HepG2 (cell line): Measurements from ENCODE around the gene ADIPOR2. TPM values are rescaled to one million over a fixed set of nuclear protein-coding genes. Genes with fewer than 3 reads are reported as not detected.

Experiments used
- ATAC-seq: fragments of 200-7000 bp; cut with Tn5 transposase; 3 replicates; pipeline ENCODE4 v1.9.1; 2020; ENCODE audit warnings: mild to moderate bottlenecking, moderate library complexity
- BruUV-seq: library from RNA; stranded (reverse); fragments of 400-500 nt; replicated peaks from 2 replicates; lab custom pipeline; 2021; lab: Mats Ljungman, UMichigan
- CTCF ChIA-PET: fragments of 300-600 bp; formaldehyde crosslinking; extraction: SDS; loops from one replicate; lab custom pipeline; 2021; ENCODE audit warnings: low total read pairs, inconsistent platforms, low intra/inter-chr PET ratio; lab: Yijun Ruan, JAX
- POLR2A ChIA-PET: fragments of 350-600 bp; sonication (Branson Sonifier 250); formaldehyde crosslinking; loops from one replicate; lab custom pipeline; 2020; ENCODE audit warnings: antibody characterized with exemption, inconsistent platforms; lab: Yijun Ruan, JAX
- DNase-seq: peaks from one replicate; pipeline ENCODE4 v3.0.0-alpha.2; 2015; ENCODE audit warnings: low spot score
- FAIRE-seq: peaks from 3 replicates; lab custom pipeline; 2011; peaks lifted over from hg19 to GRCh38; lab: Jason Lieb, UNC
- H2AFZ ChIP-seq: one replicate; pipeline ENCODE4 v1.6.1; 2011; ENCODE audit warnings: low read length, inconsistent platforms
- H3K27ac ChIP-seq: fragments of 300-600 bp; 3 replicates; pipeline ENCODE4 v1.8.0; 2011; ENCODE audit warnings: mixed run types, mild to moderate bottlenecking, mixed read lengths, low read length, inconsistent platforms; ENCODE audit not compliant: insufficient read depth; ENCODE audit errors: extremely low read length
- H3K27me3 ChIP-seq, 2 experiments: fragments of 200-600 bp in 1 of 2; 2 replicates in 1 of 2; 3 replicates in 1 of 2; pipeline versions ENCODE4 v1.6.0 to v1.8.0; 2011; ENCODE audit warnings: low read length in 2 of 2, mild to moderate bottlenecking in 2 of 2, moderate library complexity in 2 of 2, inconsistent platforms in 1 of 2; ENCODE audit not compliant: insufficient read depth in 2 of 2, control insufficient read depth in 1 of 2
- H3K36me3 ChIP-seq, 2 experiments: fragments of 200-600 bp in 1 of 2; replicated peaks in 1 of 2; 2 replicates in 1 of 2; 3 replicates in 1 of 2; pipeline versions ENCODE4 v1.5.1 to v1.8.0; 2011; ENCODE audit warnings: low read length in 2 of 2, inconsistent platforms in 1 of 2; ENCODE audit not compliant: insufficient read depth in 2 of 2, control insufficient read depth in 1 of 2
- H3K4me1 ChIP-seq: 2 replicates; pipeline ENCODE4 v1.5.1; 2012; ENCODE audit warnings: low read length, inconsistent platforms; ENCODE audit not compliant: insufficient read depth
- H3K4me2 ChIP-seq: 2 replicates; pipeline ENCODE4 v1.6.0; 2011; ENCODE audit warnings: low read depth, low read length, inconsistent platforms
- H3K4me3 ChIP-seq, 3 experiments: fragments of 200-600 bp in 1 of 3; sonication (generic), shearing (Covaris generic) in 1 of 3; replicated peaks in 1 of 3; 2 replicates each; pipeline ENCODE4 v1.5.1; 2011 to 2016; ENCODE audit warnings: low read length in 3 of 3, inconsistent platforms in 2 of 3, low read depth in 2 of 3, mild to moderate bottlenecking in 2 of 3, control low read depth in 1 of 3, mixed read lengths in 1 of 3; ENCODE audit not compliant: insufficient read depth in 1 of 3
- H3K79me2 ChIP-seq: one replicate; pipeline ENCODE4 v1.6.1; 2011; ENCODE audit warnings: low read length, inconsistent platforms; ENCODE audit not compliant: insufficient read depth
- H3K9ac ChIP-seq: 2 replicates; pipeline ENCODE4 v1.6.0; 2011; ENCODE audit warnings: mild to moderate bottlenecking, low read depth, low read length, inconsistent platforms; ENCODE audit not compliant: insufficient read depth
- H3K9me3 ChIP-seq: 2 replicates; pipeline ENCODE4 v1.5.1; 2012; ENCODE audit warnings: mild to moderate bottlenecking, low read length
- H4K20me1 ChIP-seq: 2 replicates; pipeline ENCODE4 v1.6.0; 2011; ENCODE audit warnings: inconsistent platforms, mild to moderate bottlenecking, low read length, moderate library complexity; ENCODE audit not compliant: insufficient read depth
- ADNP ChIP-seq: sonication (generic); formaldehyde crosslinking; IDR thresholded peaks from 2 replicates; pipeline ENCODE4 v1.4.0; 2020; ENCODE audit warnings: missing genetic modification reagents
- FOXA3 ChIP-seq: IDR thresholded peaks from 2 replicates; pipeline ENCODE4 v1.6.1; 2016; ENCODE audit warnings: missing genetic modification reagents, missing compliant biosample characterization
- KDM4B ChIP-seq: sonication (generic); formaldehyde crosslinking; IDR thresholded peaks from 2 replicates; pipeline ENCODE4 v1.4.0; 2020; ENCODE audit warnings: missing genetic modification reagents
- MLLT10 ChIP-seq: sonication (generic); formaldehyde crosslinking; IDR thresholded peaks from 2 replicates; pipeline ENCODE4 v1.4.0; 2020; ENCODE audit warnings: missing genetic modification reagents
- ZFAT ChIP-seq: sonication (generic); formaldehyde crosslinking; conservative IDR thresholded peaks from 2 replicates; pipeline ENCODE4 v1.8.1; 2023; ENCODE audit warnings: missing genetic modification reagents, inconsistent platforms
- ZNF674 ChIP-seq: sonication (generic); formaldehyde crosslinking; IDR thresholded peaks from 2 replicates; pipeline ENCODE4 v1.5.0; 2020; ENCODE audit warnings: low read depth, mild to moderate bottlenecking, missing genetic modification reagents
- ZNF776 ChIP-seq: sonication (generic); formaldehyde crosslinking; IDR thresholded peaks from 2 replicates; pipeline ENCODE4 v1.4.0; 2020; ENCODE audit warnings: mild to moderate bottlenecking, missing genetic modification reagents
- in situ Hi-C: cut with HindIII; loops from 2 replicates; pipeline ENCODE4 v1.10.0; 2017; ENCODE audit warnings: low pct_unique_long_range_greater_than_20kb; ENCODE audit not compliant: extremely low pct_ligation_motif_present
- intact Hi-C: fragments of 100-400 bp; cut with micrococcal nuclease; formaldehyde crosslinking; loops from one replicate; pipeline ENCODE4 v1.10.0; 2022; ENCODE audit not compliant: unreplicated experiment
- polyA plus RNA-seq, 8 experiments: library from polyadenylated mRNA; depleted of rRNA in 3 of 8; stranded (reverse) in 7 of 8; unstranded in 1 of 8; fragments of >200 nt; fragmentation: Illumina TruSeq in 4 of 8; extraction: Trizol in 4 of 8; gene quantifications; 2 replicates each; pipeline versions ENCODE4 v1.2.1 to v1.2.3, GENCODE V29; 2011 to 2016; ENCODE audit warnings: low read depth in 4 of 8, missing spikeins in 1 of 8, mixed read lengths in 1 of 8; ENCODE audit not compliant: insufficient read depth in 1 of 8
- total RNA-seq, 5 experiments: library from RNA; depleted of rRNA; stranded (reverse); fragments of >200 nt; fragmentation: Illumina TruSeq; extraction: Trizol; gene quantifications; 2 replicates each; pipeline ENCODE4 v1.2.3, GENCODE V29; 2016; ENCODE audit warnings: low read depth in 1 of 5
- TF ChIP-seq, protein P1 (sequence below): sonication (generic); formaldehyde crosslinking; conservative IDR thresholded peaks from 2 replicates; pipeline ENCODE4 v1.8.0; 2022; ENCODE audit warnings: missing genetic modification reagents
- TF ChIP-seq, protein P2 (sequence below): sonication (generic); formaldehyde crosslinking; IDR thresholded peaks from 2 replicates; pipeline ENCODE4 v1.4.0; 2020; ENCODE audit warnings: missing genetic modification reagents
- TF ChIP-seq, protein P3 (sequence below): sonication (generic); formaldehyde crosslinking; IDR thresholded peaks from 2 replicates; pipeline ENCODE4 v1.5.0; 2020; ENCODE audit warnings: missing genetic modification reagents, mild to moderate bottlenecking, borderline replicate concordance
- TF ChIP-seq, protein P4 (sequence below): IDR thresholded peaks from 2 replicates; pipeline ENCODE4 v1.4.0; 2020; ENCODE audit warnings: mild to moderate bottlenecking, missing genetic modification reagents

ADIPOR2 gene
- total and polyA plus RNA-seq, 2 of the 13 experiments (the other 11 are each of a cell fraction or from before 2014, with no cell fraction given), result 35.2 to 52.2 TPM

DNA sequence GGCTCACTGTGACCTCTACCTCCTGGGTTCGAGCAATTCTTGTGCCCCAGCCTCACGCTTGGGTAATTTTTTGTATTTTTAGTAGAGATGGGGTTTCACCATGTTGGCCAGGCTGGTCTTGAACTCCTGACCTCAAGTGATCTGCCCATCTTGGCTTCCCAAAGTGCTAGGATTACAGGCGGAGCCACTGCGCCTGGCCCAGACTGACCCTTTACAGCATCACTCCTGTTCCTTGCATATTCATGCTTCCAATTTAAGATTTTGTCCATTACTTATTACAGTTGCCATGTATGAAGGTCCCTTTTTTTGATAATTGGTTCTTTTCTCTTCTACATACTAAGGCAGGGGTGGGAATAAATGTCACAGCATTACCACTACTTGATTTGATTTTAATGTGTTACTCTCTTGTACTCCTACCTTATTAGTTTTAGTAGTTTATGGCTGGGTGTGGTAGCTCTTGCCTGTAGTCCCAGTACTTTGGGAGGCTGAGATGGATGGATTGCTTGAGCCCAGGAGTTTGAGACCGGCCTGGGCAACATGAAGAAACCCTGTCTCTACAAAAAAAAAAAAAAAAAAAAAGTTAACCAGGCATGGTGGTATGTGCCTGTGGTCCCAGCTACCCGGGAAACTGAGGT, 46.9 kb downstream of the ADIPOR2 start (continued):
- TF ChIP-seq, protein P1, sequence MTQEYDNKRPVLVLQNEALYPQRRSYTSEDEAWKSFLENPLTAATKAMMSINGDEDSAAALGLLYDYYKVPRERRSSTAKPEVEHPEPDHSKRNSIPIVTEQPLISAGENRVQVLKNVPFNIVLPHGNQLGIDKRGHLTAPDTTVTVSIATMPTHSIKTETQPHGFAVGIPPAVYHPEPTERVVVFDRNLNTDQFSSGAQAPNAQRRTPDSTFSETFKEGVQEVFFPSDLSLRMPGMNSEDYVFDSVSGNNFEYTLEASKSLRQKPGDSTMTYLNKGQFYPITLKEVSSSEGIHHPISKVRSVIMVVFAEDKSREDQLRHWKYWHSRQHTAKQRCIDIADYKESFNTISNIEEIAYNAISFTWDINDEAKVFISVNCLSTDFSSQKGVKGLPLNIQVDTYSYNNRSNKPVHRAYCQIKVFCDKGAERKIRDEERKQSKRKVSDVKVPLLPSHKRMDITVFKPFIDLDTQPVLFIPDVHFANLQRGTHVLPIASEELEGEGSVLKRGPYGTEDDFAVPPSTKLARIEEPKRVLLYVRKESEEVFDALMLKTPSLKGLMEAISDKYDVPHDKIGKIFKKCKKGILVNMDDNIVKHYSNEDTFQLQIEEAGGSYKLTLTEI (CRISPR knock-in tag), result no peak
- TF ChIP-seq ADNP (CRISPR knock-in tag), result no peak

DNA sequence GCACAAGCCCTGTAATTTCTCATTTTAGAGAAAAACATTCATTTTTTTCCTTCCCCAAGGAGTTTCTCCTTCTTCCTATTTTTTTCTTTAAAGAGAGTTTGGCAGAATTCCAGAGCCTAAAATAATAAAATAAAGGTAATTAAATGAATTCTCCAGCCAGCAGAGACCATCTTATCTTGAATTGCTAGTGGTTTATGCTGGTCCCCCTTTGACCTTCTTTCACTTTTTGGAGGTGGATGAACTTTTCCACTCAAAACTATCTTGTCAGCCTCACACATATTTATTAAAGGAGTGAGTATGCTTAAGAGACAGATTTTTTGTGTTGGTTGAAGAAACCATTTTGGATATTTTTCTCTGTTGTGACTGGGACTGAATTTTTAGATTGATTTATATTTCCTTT, 47.6 kb downstream of the ADIPOR2 start:
- H3K9me3 ChIP-seq, result no peaks in the 10 kb centered on the region
- no TSS peak for BruUV-seq
- H3K4me2 ChIP-seq, result no peak overlapping the region
- ChIA-PET POLR2A (no interaction called here), CTCF (no interaction called here)
- in situ Hi-C loops (no loop called here), intact Hi-C loops (no loop called here)
- H3K27me3 ChIP-seq, result no peaks in the 10 kb centered on the region
- H3K9ac ChIP-seq, result no peak overlapping the region
- H3K4me3 ChIP-seq, result no peak overlapping the region
- ATAC-seq, result no peak
- no peak overlapping the region for H3K27ac ChIP-seq
- no peaks in the 10 kb centered on the region for H3K36me3 ChIP-seq
- DNase-seq, result no peak
- peaks cover 78% of the 10 kb centered on the region for H3K79me2 ChIP-seq
- H3K4me1 ChIP-seq, result peaks cover 66% of the 10 kb centered on the region
- H4K20me1 ChIP-seq, result peaks cover 23% of the 10 kb centered on the region
- no peak for FAIRE-seq
- H2AFZ ChIP-seq, result no peak overlapping the region
- TF ChIP-seq ZFAT (no peak), ZNF776 (no peak), MLLT10 (CRISPR knock-in tag) (no peak), FOXA3 (no peak), KDM4B (CRISPR knock-in tag) (no peak), ZNF674 (CRISPR knock-in tag) (no peak)
- TF ChIP-seq, protein P2, sequence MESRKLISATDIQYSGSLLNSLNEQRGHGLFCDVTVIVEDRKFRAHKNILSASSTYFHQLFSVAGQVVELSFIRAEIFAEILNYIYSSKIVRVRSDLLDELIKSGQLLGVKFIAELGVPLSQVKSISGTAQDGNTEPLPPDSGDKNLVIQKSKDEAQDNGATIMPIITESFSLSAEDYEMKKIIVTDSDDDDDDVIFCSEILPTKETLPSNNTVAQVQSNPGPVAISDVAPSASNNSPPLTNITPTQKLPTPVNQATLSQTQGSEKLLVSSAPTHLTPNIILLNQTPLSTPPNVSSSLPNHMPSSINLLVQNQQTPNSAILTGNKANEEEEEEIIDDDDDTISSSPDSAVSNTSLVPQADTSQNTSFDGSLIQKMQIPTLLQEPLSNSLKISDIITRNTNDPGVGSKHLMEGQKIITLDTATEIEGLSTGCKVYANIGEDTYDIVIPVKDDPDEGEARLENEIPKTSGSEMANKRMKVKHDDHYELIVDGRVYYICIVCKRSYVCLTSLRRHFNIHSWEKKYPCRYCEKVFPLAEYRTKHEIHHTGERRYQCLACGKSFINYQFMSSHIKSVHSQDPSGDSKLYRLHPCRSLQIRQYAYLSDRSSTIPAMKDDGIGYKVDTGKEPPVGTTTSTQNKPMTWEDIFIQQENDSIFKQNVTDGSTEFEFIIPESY, result no peak
- TF ChIP-seq, protein P3, sequence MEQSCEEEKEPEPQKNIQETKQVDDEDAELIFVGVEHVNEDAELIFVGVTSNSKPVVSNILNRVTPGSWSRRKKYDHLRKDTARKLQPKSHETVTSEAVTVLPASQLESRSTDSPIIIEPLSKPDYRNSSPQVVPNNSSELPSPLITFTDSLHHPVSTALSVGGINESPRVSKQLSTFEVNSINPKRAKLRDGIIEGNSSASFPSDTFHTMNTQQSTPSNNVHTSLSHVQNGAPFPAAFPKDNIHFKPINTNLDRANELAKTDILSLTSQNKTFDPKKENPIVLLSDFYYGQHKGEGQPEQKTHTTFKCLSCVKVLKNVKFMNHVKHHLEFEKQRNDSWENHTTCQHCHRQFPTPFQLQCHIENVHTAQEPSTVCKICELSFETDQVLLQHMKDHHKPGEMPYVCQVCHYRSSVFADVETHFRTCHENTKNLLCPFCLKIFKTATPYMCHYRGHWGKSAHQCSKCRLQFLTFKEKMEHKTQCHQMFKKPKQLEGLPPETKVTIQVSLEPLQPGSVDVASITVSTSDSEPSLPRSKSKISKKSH (CRISPR knock-in tag), result no peak
- TF ChIP-seq, protein P4, sequence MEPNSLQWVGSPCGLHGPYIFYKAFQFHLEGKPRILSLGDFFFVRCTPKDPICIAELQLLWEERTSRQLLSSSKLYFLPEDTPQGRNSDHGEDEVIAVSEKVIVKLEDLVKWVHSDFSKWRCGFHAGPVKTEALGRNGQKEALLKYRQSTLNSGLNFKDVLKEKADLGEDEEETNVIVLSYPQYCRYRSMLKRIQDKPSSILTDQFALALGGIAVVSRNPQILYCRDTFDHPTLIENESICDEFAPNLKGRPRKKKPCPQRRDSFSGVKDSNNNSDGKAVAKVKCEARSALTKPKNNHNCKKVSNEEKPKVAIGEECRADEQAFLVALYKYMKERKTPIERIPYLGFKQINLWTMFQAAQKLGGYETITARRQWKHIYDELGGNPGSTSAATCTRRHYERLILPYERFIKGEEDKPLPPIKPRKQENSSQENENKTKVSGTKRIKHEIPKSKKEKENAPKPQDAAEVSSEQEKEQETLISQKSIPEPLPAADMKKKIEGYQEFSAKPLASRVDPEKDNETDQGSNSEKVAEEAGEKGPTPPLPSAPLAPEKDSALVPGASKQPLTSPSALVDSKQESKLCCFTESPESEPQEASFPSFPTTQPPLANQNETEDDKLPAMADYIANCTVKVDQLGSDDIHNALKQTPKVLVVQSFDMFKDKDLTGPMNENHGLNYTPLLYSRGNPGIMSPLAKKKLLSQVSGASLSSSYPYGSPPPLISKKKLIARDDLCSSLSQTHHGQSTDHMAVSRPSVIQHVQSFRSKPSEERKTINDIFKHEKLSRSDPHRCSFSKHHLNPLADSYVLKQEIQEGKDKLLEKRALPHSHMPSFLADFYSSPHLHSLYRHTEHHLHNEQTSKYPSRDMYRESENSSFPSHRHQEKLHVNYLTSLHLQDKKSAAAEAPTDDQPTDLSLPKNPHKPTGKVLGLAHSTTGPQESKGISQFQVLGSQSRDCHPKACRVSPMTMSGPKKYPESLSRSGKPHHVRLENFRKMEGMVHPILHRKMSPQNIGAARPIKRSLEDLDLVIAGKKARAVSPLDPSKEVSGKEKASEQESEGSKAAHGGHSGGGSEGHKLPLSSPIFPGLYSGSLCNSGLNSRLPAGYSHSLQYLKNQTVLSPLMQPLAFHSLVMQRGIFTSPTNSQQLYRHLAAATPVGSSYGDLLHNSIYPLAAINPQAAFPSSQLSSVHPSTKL, result no peak
